Endodermal cell (in vitro differentiated cells): ENCODE measurements around the gene ZBTB20. TPM values are rescaled to one million over a fixed set of nuclear protein-coding genes. Genes with fewer than 3 reads are reported as not detected.

Source experiments
- DNase-seq: peaks from one replicate; pipeline ENCODE4 v3.0.0-alpha.2; 2017
- H3K27ac ChIP-seq: 2 replicates; pipeline ENCODE4 v1.5.1; 2013; ENCODE audit warnings: mild to moderate bottlenecking, low read depth, low read length, moderate library complexity
- H3K27me3 ChIP-seq: 2 replicates; pipeline ENCODE4 v1.6.1; 2013; ENCODE audit warnings: mild to moderate bottlenecking, low read length, moderate library complexity; ENCODE audit not compliant: insufficient read depth, control insufficient read depth, poor library complexity, severe bottlenecking
- H3K36me3 ChIP-seq: 2 replicates; pipeline ENCODE4 v1.7.0; 2013; ENCODE audit warnings: mild to moderate bottlenecking, low read length, moderate library complexity; ENCODE audit not compliant: control insufficient read depth, insufficient read depth
- H3K4me1 ChIP-seq: one replicate; pipeline ENCODE4 v1.7.0; 2013; ENCODE audit warnings: low read length; ENCODE audit not compliant: control insufficient read depth, insufficient read depth
- H3K4me3 ChIP-seq: 2 replicates; pipeline ENCODE4 v1.5.1; 2013; ENCODE audit warnings: mild to moderate bottlenecking, low read length, moderate library complexity
- H3K9ac ChIP-seq: 2 replicates; pipeline ENCODE4 v1.6.1; 2013; ENCODE audit warnings: mild to moderate bottlenecking, low read length, moderate library complexity; ENCODE audit not compliant: poor library complexity, severe bottlenecking; ENCODE audit errors: extremely low read depth
- H3K9me3 ChIP-seq: 2 replicates; pipeline ENCODE4 v1.6.1; 2013; ENCODE audit warnings: mild to moderate bottlenecking, low read length, moderate library complexity; ENCODE audit not compliant: control insufficient read depth
- H3K27ac Mint-ChIP-seq: 2 replicates; pipeline ENCODE4 v1.8.0; 2020; ENCODE audit warnings: mixed read lengths
- H3K27me3 Mint-ChIP-seq: 2 replicates; pipeline ENCODE4 v1.8.0; 2021; ENCODE audit warnings: mild to moderate bottlenecking, mixed read lengths; ENCODE audit not compliant: insufficient read depth
- H3K36me3 Mint-ChIP-seq: 2 replicates; pipeline ENCODE4 v1.8.0; 2020; ENCODE audit warnings: low read depth, mixed read lengths
- H3K4me1 Mint-ChIP-seq: 2 replicates; pipeline ENCODE4 v1.8.0; 2020; ENCODE audit warnings: mixed read lengths
- H3K4me3 Mint-ChIP-seq: 2 replicates; pipeline ENCODE4 v1.8.0; 2020; ENCODE audit warnings: mild to moderate bottlenecking, moderate library complexity, mixed read lengths
- H3K9me3 Mint-ChIP-seq: 2 replicates; pipeline ENCODE4 v1.8.0; 2020; ENCODE audit warnings: mild to moderate bottlenecking, mixed read lengths
- WGBS, 2 experiments: methylation state at CpG; one replicate each; pipeline versions ENCODE4 v1.1.5 to v1.1.7; 2013; ENCODE audit warnings: missing lambda C conversion rate in 2 of 2, mixed read lengths in 1 of 2; ENCODE audit not compliant: insufficient coverage in 1 of 2, insufficient read length in 1 of 2; 5-methylcytosine and 5-hydroxymethylcytosine counted together
- total RNA-seq, 2 donors: library from RNA; stranded (reverse); fragmentation: NEBNext Ultra II Directional in 1 of 2; extraction: Animal tissue kit (Norgen Biotek cat#: 25700) in 1 of 2; gene quantifications; 2 replicates in 1 of 2; 3 replicates in 1 of 2; pipeline ENCODE4 v1.2.1, GENCODE V29; 2021
- TF ChIP-seq, protein P1 (sequence below): fragments of 200-600 bp; sonication (generic); conservative IDR thresholded peaks from 2 replicates; pipeline ENCODE4 v1.5.0; 2021; ENCODE audit warnings: antibody characterized with exemption, mild to moderate bottlenecking

ZBTB20 gene
- total RNA-seq, 2 donors from 2014 or later: 1.6 to 2.9 TPM

DNA sequence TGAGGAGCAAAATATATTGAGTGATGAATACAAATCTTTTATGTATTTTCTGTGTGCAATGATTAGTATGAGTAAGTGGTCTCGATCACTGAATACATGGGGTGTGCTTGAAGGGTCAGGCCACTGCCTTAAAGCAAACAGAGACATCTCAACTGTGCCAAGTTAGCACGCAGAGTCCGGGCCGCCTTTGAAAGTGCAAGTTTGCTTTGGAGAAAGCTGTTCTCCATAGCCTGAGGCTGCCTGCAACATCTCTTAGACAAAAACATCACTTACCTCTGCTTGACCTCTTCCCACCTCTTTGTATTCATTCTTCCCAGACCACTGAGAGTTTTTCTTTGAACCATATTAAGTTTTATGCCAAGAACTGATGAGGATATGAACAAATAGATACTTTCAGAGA lies 267.0 kb downstream of the ZBTB20 start:
- no peak overlapping the region for H3K27ac Mint-ChIP-seq
- no peaks in the 10 kb centered on the region for H3K36me3 ChIP-seq

DNA sequence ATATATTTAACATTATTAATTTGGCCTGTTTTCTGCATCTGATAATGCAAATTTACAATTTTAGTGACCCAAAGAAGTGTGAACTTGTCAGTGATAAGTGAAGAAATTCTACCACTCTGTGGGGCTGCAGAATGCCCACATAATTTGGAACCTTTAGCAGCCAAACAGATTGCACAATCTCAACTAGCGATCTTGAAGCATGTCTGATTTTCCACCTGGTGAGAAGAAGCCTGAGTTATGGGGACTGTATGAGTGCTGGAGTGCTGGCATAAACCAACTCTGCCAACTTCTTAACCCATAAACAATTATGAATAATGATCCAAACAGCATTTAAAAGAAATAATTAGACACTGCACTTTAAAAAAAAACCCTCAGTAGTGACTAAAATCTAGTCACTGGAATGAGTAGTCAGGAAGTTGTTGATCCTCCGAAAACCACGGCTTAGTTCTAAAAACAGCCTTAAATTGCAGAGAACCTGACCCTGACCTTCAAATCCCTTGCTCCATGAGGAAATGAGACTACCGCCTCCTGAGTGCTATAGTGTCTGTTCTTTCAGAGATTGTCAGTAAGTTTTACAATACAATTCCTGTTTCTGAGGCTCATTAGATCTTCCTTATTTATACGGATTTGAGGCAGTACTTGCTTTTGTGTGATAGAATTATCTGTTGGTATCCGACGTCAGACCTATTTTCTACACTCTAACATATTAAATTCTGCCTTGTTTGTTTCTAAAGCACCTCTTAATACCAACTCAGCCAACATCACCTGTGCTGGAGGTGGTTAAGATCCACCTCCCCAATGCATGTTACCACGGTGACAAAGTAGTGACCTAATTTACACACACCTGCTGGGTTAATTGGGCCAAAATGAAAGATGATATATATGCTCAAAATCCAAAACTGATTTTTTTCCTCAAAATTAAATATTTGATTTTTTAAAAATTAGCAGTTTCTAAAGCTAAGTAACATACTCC lies 267.7 kb downstream of the ZBTB20 start:
- Histone ChIP-seq H3K4me1 (peaks cover 4% of the 10 kb centered on the region), H3K36me3 (no peaks in the 10 kb centered on the region), H3K27ac (no peak overlapping the region), H3K4me3 (no peak overlapping the region), H3K9me3 (no peaks in the 10 kb centered on the region), H3K27me3 (no peaks in the 10 kb centered on the region), H3K9ac (no peak overlapping the region)
- TF ChIP-seq, protein P1, sequence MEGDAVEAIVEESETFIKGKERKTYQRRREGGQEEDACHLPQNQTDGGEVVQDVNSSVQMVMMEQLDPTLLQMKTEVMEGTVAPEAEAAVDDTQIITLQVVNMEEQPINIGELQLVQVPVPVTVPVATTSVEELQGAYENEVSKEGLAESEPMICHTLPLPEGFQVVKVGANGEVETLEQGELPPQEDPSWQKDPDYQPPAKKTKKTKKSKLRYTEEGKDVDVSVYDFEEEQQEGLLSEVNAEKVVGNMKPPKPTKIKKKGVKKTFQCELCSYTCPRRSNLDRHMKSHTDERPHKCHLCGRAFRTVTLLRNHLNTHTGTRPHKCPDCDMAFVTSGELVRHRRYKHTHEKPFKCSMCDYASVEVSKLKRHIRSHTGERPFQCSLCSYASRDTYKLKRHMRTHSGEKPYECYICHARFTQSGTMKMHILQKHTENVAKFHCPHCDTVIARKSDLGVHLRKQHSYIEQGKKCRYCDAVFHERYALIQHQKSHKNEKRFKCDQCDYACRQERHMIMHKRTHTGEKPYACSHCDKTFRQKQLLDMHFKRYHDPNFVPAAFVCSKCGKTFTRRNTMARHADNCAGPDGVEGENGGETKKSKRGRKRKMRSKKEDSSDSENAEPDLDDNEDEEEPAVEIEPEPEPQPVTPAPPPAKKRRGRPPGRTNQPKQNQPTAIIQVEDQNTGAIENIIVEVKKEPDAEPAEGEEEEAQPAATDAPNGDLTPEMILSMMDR: no peak
- Mint-ChIP-seq H3K4me1 (peaks cover 6% of the 10 kb centered on the region), H3K27ac (no peak overlapping the region), H3K27me3 (no peaks in the 10 kb centered on the region), H3K36me3 (no peaks in the 10 kb centered on the region), H3K4me3 (no peak overlapping the region), H3K9me3 (no peaks in the 10 kb centered on the region)
- no peak for DNase-seq
- whole genome bisulfite sequencing, 2 experiments: 92 to 100% methylated on average over 1 to 7 of the region's 8 CpGs

More for the DNA sequence above, 267.0 kb downstream of the ZBTB20 start:
- Mint-ChIP-seq H3K27me3 (no peaks in the 10 kb centered on the region), H3K9me3 (no peaks in the 10 kb centered on the region), H3K4me1 (peaks cover 4% of the 10 kb centered on the region), H3K36me3 (no peaks in the 10 kb centered on the region), H3K4me3 (no peak overlapping the region)
- TF ChIP-seq, protein P1: no peak
- Histone ChIP-seq H3K27me3 (no peaks in the 10 kb centered on the region), H3K4me1 (peaks cover 2% of the 10 kb centered on the region), H3K9ac (no peak overlapping the region), H3K4me3 (no peak overlapping the region), H3K27ac (no peak overlapping the region), H3K9me3 (no peaks in the 10 kb centered on the region)
- no peak for DNase-seq
- whole genome bisulfite sequencing, 2 experiments: 45 to 68% methylated on average over 3 to 4 of the region's 4 CpGs

DNA sequence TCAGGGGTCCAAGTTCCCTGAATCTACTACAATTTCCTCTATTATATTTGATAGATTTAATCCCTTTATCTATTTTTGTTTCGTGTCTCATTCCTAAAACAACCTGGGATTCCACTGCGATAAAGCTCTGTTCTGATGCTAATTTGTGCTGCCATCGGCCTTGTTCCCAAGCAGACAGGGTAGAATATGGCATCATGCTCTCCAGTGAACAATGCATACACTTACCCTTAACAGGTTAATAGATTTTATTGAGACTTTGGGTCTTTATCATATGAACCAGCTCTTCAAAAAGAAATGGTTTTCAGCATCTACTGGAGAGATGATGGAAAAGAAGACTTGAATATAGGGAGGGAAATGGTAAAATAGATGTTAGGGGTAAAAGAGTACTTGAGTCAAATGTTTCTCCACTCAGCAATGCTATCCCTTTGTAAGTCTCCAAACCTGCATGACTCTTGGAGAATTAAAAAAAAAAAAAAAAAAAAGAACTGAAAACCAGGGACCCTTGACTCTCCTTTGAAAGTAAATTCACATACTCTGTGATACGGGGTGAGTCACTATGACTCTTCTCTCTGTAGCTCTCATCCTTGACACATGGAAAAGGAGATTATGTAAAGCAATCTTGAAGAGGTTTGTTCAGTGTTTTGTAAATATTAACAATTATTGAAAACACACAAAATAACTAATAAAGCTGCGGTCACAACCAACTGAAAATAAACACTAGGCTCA lies 268.8 kb downstream of the ZBTB20 start:
- peaks cover 4% of the 10 kb centered on the region for H3K4me1 ChIP-seq
- no peak overlapping the region for H3K4me3 Mint-ChIP-seq
- no peak overlapping the region for H3K27ac Mint-ChIP-seq
- no peak overlapping the region for H3K9ac ChIP-seq
- H3K9me3 ChIP-seq: no peaks in the 10 kb centered on the region
- peak overlapping the region; percentile 69 for H3K27ac ChIP-seq
- no peaks in the 10 kb centered on the region for H3K9me3 Mint-ChIP-seq
- DNase-seq: no peak
- no peaks in the 10 kb centered on the region for H3K27me3 ChIP-seq
- no peaks in the 10 kb centered on the region for H3K36me3 Mint-ChIP-seq
- no peak overlapping the region for H3K4me3 ChIP-seq
- peaks cover 9% of the 10 kb centered on the region for H3K4me1 Mint-ChIP-seq
- 75% methylated on average over 5 of the region's 5 CpGs; no CpG with 5 or more reads in 1 of the 2 experiments for WGBS, 2 experiments
- no peaks in the 10 kb centered on the region for H3K36me3 ChIP-seq
- no peaks in the 10 kb centered on the region for H3K27me3 Mint-ChIP-seq
- TF ChIP-seq, protein P1: no peak
